ENCODE data around the gene CREBRF. TPM values are rescaled to one million over a fixed set of nuclear protein-coding genes. Genes with fewer than 3 reads are reported as not detected.

CREBRF gene
- total RNA-seq, 2 donors from 2014 or later: 12.2 to 12.7 TPM

DNA sequence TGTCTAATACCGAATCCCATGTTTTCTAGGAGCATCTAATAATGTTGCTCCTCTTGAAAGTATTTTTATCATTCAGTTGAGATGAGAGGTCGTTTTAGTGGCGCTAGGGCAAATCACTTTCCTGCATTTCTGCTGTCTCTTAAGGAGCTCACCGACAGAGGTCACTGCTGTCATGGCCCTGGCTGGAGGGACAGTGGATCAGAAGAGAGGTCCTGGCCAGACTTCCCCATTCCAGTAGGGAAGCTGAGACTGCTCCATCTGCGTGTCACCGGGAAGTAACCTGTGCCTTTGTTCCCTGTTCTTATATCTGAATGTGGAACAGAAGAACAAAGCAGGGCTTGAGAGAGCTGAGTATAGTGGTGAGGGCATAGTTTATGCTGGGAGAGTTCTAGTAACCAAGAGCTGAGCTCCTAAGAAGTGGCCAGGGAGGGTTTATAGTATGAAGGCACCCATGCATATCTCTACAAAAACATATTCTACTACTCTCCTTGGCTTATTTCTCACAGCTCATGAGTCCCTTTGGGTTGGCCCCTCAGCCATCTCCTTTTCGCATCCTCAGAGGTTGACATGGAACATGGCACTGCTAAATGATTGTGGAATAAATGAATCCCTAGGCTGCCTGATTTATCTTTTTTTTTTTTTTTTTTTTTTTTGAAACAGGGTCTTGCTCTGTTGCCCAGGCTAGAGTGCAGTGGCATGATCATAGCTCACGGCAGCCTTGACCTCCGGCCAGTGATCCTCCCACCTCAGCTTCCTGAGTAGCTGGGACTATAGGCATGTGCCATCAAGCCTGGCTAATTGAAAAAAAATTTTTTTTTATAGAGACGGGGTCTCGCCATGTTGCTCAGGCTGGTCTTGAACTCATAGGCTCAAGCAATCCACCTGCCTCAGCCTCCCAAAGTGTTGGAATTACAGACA is 45.3 kb upstream of the CREBRF start:
- H3K9me3 ChIP-seq (ENCODE audit: control insufficient read depth, low read length): no peaks in the 10 kb centered on the region
- H3K27ac Mint-ChIP-seq: peak overlapping the region; percentile 54
- peaks cover 15% of the 10 kb centered on the region for H3K36me3 Mint-ChIP-seq (ENCODE audit: low read depth)
- no peaks in the 10 kb centered on the region for H3K27me3 ChIP-seq (ENCODE audit: control insufficient read depth, insufficient read depth, low read length, poor library complexity, severe bottlenecking)
- peaks cover 9% of the 10 kb centered on the region for H3K4me1 Mint-ChIP-seq
- H3K27ac ChIP-seq (ENCODE audit: low read depth, low read length): no peak overlapping the region
- no peaks in the 10 kb centered on the region for H3K9me3 Mint-ChIP-seq
- peaks cover 18% of the 10 kb centered on the region for H3K36me3 ChIP-seq (ENCODE audit: control insufficient read depth, insufficient read depth, low read length)
- TF ChIP-seq, protein P1, sequence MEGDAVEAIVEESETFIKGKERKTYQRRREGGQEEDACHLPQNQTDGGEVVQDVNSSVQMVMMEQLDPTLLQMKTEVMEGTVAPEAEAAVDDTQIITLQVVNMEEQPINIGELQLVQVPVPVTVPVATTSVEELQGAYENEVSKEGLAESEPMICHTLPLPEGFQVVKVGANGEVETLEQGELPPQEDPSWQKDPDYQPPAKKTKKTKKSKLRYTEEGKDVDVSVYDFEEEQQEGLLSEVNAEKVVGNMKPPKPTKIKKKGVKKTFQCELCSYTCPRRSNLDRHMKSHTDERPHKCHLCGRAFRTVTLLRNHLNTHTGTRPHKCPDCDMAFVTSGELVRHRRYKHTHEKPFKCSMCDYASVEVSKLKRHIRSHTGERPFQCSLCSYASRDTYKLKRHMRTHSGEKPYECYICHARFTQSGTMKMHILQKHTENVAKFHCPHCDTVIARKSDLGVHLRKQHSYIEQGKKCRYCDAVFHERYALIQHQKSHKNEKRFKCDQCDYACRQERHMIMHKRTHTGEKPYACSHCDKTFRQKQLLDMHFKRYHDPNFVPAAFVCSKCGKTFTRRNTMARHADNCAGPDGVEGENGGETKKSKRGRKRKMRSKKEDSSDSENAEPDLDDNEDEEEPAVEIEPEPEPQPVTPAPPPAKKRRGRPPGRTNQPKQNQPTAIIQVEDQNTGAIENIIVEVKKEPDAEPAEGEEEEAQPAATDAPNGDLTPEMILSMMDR (conservative IDR thresholded peaks at IDR 0.05): peak; percentile 76
- H3K27me3 Mint-ChIP-seq (ENCODE audit: insufficient read depth): no peaks in the 10 kb centered on the region
- 81 to 84% methylated on average over 11 of the region's 11 CpGs for WGBS, 2 experiments (ENCODE audit: insufficient coverage in 1 of 2, insufficient read length in 1 of 2)
- peaks cover 10% of the 10 kb centered on the region for H3K4me1 ChIP-seq (ENCODE audit: control insufficient read depth, insufficient read depth, low read length)
- H3K4me3 ChIP-seq (ENCODE audit: low read length): no peak overlapping the region
- DNase-seq: peak; percentile 87
- H3K9ac ChIP-seq (ENCODE audit: extremely low read depth, low read length, poor library complexity, severe bottlenecking): no peak overlapping the region
- no peak overlapping the region for H3K4me3 Mint-ChIP-seq

- Mint-ChIP-seq H3K36me3 (ENCODE audit: low read depth) (peaks cover 15% of the 10 kb centered on the region), H3K4me3 (no peak overlapping the region), H3K27me3 (ENCODE audit: insufficient read depth) (no peaks in the 10 kb centered on the region), H3K4me1 (peaks cover 17% of the 10 kb centered on the region), H3K27ac (no peak overlapping the region), H3K9me3 (no peaks in the 10 kb centered on the region)
- TF ChIP-seq, protein P1 (conservative IDR thresholded peaks at IDR 0.05): no peak
- H3K27me3 ChIP-seq (ENCODE audit: control insufficient read depth, insufficient read depth, low read length, poor library complexity, severe bottlenecking): no peaks in the 10 kb centered on the region
- H3K27ac ChIP-seq (ENCODE audit: low read depth, low read length): no peak overlapping the region
- H3K9me3 ChIP-seq (ENCODE audit: control insufficient read depth, low read length): no peaks in the 10 kb centered on the region
- H3K4me3 ChIP-seq (ENCODE audit: low read length): no peak overlapping the region
- peaks cover 10% of the 10 kb centered on the region for H3K4me1 ChIP-seq (ENCODE audit: control insufficient read depth, insufficient read depth, low read length)
- H3K36me3 ChIP-seq (ENCODE audit: control insufficient read depth, insufficient read depth, low read length): peaks cover 16% of the 10 kb centered on the region
- no peak for DNase-seq
- no peak overlapping the region for H3K9ac ChIP-seq (ENCODE audit: extremely low read depth, low read length, poor library complexity, severe bottlenecking)
- WGBS, 2 experiments (ENCODE audit: insufficient coverage in 1 of 2, insufficient read length in 1 of 2): 98 to 100% methylated on average over 1 to 4 of the region's 4 CpGs
Observed at GRCh38 chr5:173011566-173011965, 44.6 kb upstream of the CREBRF start.

DNA sequence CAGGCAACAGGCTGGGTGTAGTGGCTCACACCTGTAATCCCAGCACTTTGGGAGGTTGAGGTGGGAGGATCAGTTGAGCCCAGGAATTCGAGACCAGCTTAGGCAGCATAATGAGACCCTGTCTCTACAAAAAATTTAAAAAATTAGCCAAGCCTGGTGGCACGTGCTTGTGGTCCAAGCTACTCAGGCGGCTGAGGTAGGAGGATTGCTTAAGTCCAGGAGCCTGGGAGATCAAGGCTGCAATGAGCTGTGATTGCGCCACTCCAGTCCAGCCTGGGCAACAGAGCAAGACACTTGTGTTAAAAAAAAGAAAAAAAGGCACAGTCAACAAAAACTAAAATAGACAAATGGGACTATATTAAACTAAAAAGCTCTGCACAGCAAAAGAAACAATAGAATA is 43.3 kb upstream of the CREBRF start:
- whole genome bisulfite sequencing, 2 experiments (ENCODE audit: insufficient coverage in 1 of 2, insufficient read length in 1 of 2): 93% methylated on average over 4 of the region's 4 CpGs
- H3K27me3 Mint-ChIP-seq (ENCODE audit: insufficient read depth): no peaks in the 10 kb centered on the region
- no peak for DNase-seq
- Histone ChIP-seq H3K4me3 (ENCODE audit: low read length) (no peak overlapping the region), H3K9ac (ENCODE audit: extremely low read depth, low read length, poor library complexity, severe bottlenecking) (no peak overlapping the region), H3K9me3 (ENCODE audit: control insufficient read depth, low read length) (no peaks in the 10 kb centered on the region), H3K27ac (ENCODE audit: low read depth, low read length) (no peak overlapping the region), H3K27me3 (ENCODE audit: control insufficient read depth, insufficient read depth, low read length, poor library complexity, severe bottlenecking) (no peaks in the 10 kb centered on the region), H3K36me3 (ENCODE audit: control insufficient read depth, insufficient read depth, low read length) (peaks cover 16% of the 10 kb centered on the region), H3K4me1 (ENCODE audit: control insufficient read depth, insufficient read depth, low read length) (peaks cover 10% of the 10 kb centered on the region)
- H3K4me1 Mint-ChIP-seq: peaks cover 22% of the 10 kb centered on the region
- TF ChIP-seq, protein P1 (conservative IDR thresholded peaks at IDR 0.05): no peak
- no peaks in the 10 kb centered on the region for H3K9me3 Mint-ChIP-seq
- H3K27ac Mint-ChIP-seq: no peak overlapping the region
- peaks cover 18% of the 10 kb centered on the region for H3K36me3 Mint-ChIP-seq (ENCODE audit: low read depth)
- no peak overlapping the region for H3K4me3 Mint-ChIP-seq

Data from endodermal cell (in vitro differentiated cells).